ENCODE results near the gene BSDC1. TPM values are rescaled to one million over a fixed set of nuclear protein-coding genes. Genes with fewer than 3 reads are reported as not detected.
A peak's percentile ranks its signal among the peaks of the same experiment; 100 is the strongest.

BSDC1 gene
- total RNA-seq, 2 experiments from 2014 or later: 42.9 to 44.6 TPM

DNA sequence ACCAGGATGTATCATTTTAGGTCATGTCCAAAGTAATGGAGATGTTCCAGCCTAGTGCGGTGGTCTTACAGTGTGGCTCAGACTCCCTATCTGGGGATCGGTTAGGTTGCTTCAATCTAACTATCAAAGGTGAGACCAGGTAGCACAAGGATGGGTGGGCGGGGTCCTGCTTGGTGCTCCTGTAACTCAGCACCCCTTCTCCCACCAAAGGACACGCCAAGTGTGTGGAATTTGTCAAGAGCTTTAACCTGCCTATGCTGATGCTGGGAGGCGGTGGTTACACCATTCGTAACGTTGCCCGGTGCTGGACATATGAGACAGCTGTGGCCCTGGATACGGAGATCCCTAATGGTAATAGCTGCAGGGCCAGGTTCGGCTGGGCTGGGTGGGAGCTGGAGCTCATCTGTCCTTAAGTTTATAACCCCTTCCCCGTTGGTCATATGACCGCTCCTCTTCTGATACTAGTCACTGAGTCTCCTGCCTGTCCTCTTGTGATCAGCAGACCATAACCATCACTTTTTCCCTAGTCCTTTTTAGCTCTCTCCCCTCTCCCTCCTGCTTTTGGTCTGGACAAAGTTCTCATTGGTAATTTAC lies 63.6 kb downstream of the BSDC1 start:
- Mint-ChIP-seq H3K27me3 (no peaks in the 10 kb centered on the region), H3K9me3 (no peaks in the 10 kb centered on the region), H3K4me1 (peaks cover 29% of the 10 kb centered on the region), H3K27ac (no peak overlapping the region), H3K4me3 (no peak overlapping the region), H3K36me3 (ENCODE audit: low read depth) (peaks cover 66% of the 10 kb centered on the region)
- POLR2A ChIA-PET: no interaction called here
- CTCF ChIA-PET: interaction anchor here (0.5 to 1.6 kb wide), 3 partner anchors 8 to 880 kb away, joined by 3 to 10 read pairs (median 5); no protein-coding TSS in a partner anchor
- no peak for DNase-seq

- ChIA-PET CTCF (interaction anchor here (0.5 kb wide), 1 partner anchor 881 kb away, joined by 3 read pairs; no protein-coding TSS in a partner anchor), POLR2A (no interaction called here)
- Mint-ChIP-seq H3K4me1 (peaks cover 32% of the 10 kb centered on the region), H3K4me3 (no peak overlapping the region), H3K27me3 (no peaks in the 10 kb centered on the region), H3K27ac (no peak overlapping the region), H3K9me3 (no peaks in the 10 kb centered on the region), H3K36me3 (ENCODE audit: low read depth) (peaks cover 72% of the 10 kb centered on the region)
- DNase-seq: no peak
Measured at GRCh38 chr1:32329931-32330466, 64.2 kb downstream of the BSDC1 start.

DNA sequence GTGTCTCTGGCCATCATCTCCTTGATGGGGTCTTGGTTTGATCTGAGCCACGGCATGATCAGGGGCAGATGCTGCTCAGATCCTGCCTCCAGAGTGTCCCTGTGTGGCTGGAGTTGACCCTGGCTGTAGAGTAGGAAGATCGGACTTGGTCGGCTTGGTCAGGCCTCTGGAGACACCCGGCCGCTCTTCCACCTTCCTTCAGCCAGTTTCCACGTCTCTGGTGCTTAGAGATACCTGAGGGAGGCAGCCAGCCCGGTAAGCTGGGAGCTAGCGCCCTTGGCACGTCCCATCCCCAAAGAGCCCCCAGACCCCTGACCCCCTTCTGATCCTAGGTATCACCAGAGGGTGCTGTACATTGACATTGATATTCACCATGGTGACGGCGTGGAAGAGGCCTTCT lies 67.0 kb downstream of the BSDC1 start:
- Mint-ChIP-seq H3K4me1 (peaks cover 32% of the 10 kb centered on the region), H3K36me3 (ENCODE audit: low read depth) (peaks cover 67% of the 10 kb centered on the region), H3K9me3 (no peaks in the 10 kb centered on the region), H3K27ac (no peak overlapping the region), H3K4me3 (no peak overlapping the region), H3K27me3 (no peaks in the 10 kb centered on the region)
- ChIA-PET POLR2A (no interaction called here), CTCF (interaction anchor here (0.6 kb wide), 1 partner anchor 290 kb away, joined by 5 read pairs; no protein-coding TSS in a partner anchor)
- no peak for DNase-seq

GRCh38 chr1:32321712-32322291 lies 72.4 kb downstream of the BSDC1 start:
- Mint-ChIP-seq H3K9me3 (no peaks in the 10 kb centered on the region), H3K27me3 (no peaks in the 10 kb centered on the region), H3K27ac (peak overlapping the region; percentile 90), H3K4me3 (peak overlapping the region; percentile 52), H3K4me1 (peaks cover 55% of the 10 kb centered on the region), H3K36me3 (ENCODE audit: low read depth) (peaks cover 43% of the 10 kb centered on the region)
- DNase-seq: peak; percentile 57
- POLR2A ChIA-PET: interaction anchor here (0.6 to 1.0 kb wide), 4 partner anchors 14 to 709 kb away, joined by 3 to 5 read pairs (median 4); no protein-coding TSS in a partner anchor
- CTCF ChIA-PET: interaction anchor here (0.6 to 2.2 kb wide), 17 partner anchors 9 to 248 kb away, joined by 3 to 10 read pairs (median 4); no protein-coding TSS in a partner anchor

GRCh38 chr1:32318127-32318869 lies 75.9 kb downstream of the BSDC1 start:
- Mint-ChIP-seq H3K27ac (peak overlapping the region; percentile 36), H3K4me3 (no peak overlapping the region), H3K4me1 (peaks cover 51% of the 10 kb centered on the region), H3K27me3 (no peaks in the 10 kb centered on the region), H3K9me3 (no peaks in the 10 kb centered on the region), H3K36me3 (ENCODE audit: low read depth) (peaks cover 43% of the 10 kb centered on the region)
- ChIA-PET CTCF (interaction anchor here (0.6 to 1.2 kb wide), 4 partner anchors 10 to 202 kb away, joined by 3 to 6 read pairs (median 3); no protein-coding TSS in a partner anchor), POLR2A (no interaction called here)
- DNase-seq: no peak

DNA sequence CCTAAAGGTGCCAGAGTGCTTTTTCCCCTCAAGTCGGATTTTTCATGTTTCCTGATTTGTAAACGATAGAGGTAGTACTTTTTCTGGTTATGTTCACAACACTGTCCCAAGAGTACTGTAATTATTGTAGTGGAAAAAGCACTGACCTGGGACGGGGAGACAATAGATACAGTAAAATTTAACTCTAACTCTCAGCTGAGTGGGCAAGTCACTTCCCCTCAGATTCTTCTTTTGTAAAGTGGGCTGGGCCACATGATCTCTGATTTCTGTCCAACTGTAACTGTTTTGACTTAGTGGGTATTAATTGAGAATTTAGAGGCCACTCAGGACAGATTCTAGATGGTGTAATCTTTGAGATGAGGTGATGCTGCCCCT lies 77.4 kb downstream of the BSDC1 start:
- no peak overlapping the region for H3K27ac Mint-ChIP-seq

More for the DNA sequence above, 77.4 kb downstream of the BSDC1 start:
- H3K36me3 Mint-ChIP-seq (ENCODE audit: low read depth): peaks cover 32% of the 10 kb centered on the region
- peaks cover 41% of the 10 kb centered on the region for H3K4me1 Mint-ChIP-seq
- POLR2A ChIA-PET: no interaction called here
- no peaks in the 10 kb centered on the region for H3K9me3 Mint-ChIP-seq
- CTCF ChIA-PET: interaction anchor here (1.4 kb wide), 1 partner anchor 10 kb away, joined by 5 read pairs; no protein-coding TSS in a partner anchor
- no peak for DNase-seq
- H3K4me3 Mint-ChIP-seq: no peak overlapping the region
- H3K27me3 Mint-ChIP-seq: no peaks in the 10 kb centered on the region

Other genes starting within 250 kb of the BSDC1 start
- gene TXLNA, start 214.8 kb downstream of the BSDC1 start, total RNA-seq: 10 to 100 TPM; 64.1 to 65.8 TPM
- 10 to 100 TPM; 33.4 to 36.6 TPM for gene CCDC28B, start 193.8 kb downstream of the BSDC1 start, total RNA-seq
- gene IQCC, start 188.8 kb downstream of the BSDC1 start, total RNA-seq: 1 to 10 TPM; 4.8 to 5.0 TPM
- gene DCDC2B, start 185.4 kb downstream of the BSDC1 start, total RNA-seq: under 1 TPM; 0.10 TPM
- gene TMEM234, start 172.1 kb downstream of the BSDC1 start, total RNA-seq: 10 to 100 TPM; 13.2 to 15.0 TPM
- gene EIF3I, start 172.0 kb downstream of the BSDC1 start, total RNA-seq: 100 to 1,000 TPM; 173 to 176 TPM
- under 1 TPM; 0.58 to 0.87 TPM for gene FAM167B, start 147.2 kb downstream of the BSDC1 start, total RNA-seq
- 100 to 1,000 TPM; 434 to 495 TPM for gene LCK, start 143.2 kb downstream of the BSDC1 start, total RNA-seq
- 100 to 1,000 TPM; 226 to 230 TPM for gene HDAC1, start 102.4 kb downstream of the BSDC1 start, total RNA-seq
- gene MARCKSL1, start 58.2 kb downstream of the BSDC1 start, total RNA-seq: 10 to 100 TPM; 31.0 to 31.6 TPM
- 1 to 10 TPM; 8.2 to 8.5 TPM for gene FAM229A, start 32.0 kb downstream of the BSDC1 start, total RNA-seq
- gene TSSK3, start 31.9 kb downstream of the BSDC1 start, total RNA-seq: 1 to 10 TPM; 1.5 to 2.2 TPM
- not detected for gene ZBTB8B, start 70.6 kb upstream of the BSDC1 start, total RNA-seq
- gene ZBTB8A, start 145.0 kb upstream of the BSDC1 start, total RNA-seq: under 1 TPM; 0.20 to 0.31 TPM